Measurements from ENCODE around the gene GLB1L3.

GLB1L3 gene, protein sequence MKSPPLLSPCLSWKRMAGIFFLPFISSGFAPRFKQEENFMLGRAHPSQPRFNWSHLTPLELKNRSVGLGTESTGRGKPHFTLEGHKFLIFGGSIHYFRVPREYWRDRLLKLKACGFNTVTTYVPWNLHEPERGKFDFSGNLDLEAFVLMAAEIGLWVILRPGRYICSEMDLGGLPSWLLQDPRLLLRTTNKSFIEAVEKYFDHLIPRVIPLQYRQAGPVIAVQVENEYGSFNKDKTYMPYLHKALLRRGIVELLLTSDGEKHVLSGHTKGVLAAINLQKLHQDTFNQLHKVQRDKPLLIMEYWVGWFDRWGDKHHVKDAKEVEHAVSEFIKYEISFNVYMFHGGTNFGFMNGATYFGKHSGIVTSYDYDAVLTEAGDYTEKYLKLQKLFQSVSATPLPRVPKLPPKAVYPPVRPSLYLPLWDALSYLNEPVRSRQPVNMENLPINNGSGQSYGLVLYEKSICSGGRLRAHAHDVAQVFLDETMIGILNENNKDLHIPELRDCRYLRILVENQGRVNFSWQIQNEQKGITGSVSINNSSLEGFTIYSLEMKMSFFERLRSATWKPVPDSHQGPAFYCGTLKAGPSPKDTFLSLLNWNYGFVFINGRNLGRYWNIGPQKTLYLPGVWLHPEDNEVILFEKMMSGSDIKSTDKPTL

DNA sequence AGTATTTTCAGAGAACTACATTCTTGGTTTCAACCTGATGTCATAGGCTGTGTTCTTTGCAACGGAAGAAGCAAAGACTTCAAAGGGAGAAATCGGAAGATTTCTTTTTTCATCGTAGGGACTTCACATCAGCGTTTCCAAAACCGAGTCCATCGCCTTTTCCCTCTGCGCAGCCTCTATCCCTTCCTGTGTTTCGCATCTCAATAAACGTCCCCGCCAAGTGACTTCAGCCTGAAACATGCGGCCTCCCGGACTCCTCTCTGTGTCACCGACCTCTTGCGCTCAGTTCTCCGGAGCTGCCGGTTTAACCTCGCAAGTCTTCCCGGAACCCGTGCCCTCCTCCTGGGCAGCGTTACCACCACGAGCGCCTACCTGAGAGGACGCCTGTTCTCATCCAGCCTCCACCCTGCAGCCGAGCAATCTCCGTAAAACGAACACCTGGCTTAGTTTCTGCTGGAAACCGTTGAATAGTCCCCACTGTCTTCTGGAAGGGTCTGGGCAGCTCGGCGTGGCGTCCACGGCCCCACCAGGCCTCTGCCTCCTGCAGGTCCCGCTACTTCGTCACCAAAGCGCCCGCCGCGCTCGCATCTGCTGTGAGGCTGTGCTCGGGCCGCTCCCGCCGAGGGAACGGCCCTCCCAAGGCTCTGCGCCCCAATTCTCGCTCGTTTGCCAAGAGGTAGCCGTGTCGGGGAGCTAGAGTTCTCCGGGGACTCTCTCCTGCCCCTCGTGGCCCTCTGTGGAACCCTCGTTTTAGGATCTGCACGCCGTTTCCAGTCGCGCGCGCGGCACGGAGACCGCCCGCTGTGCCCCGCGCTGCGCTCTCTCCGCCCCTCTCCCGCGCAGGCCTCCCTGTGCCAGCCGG, at the start of gene GLB1L3:
Gene GLB1L3 (plus strand): TSS at position 846 of the 862 bp plus-strand sequence. CDS start 362 bp downstream, outside the sequence.
- peak within 1 kb of the TSS; percentile 37 for H3K27ac ChIP-seq (ENCODE audit: low read depth, low read length)
- H3K36me3 ChIP-seq (ENCODE audit: control insufficient read depth, insufficient read depth, low read length), result peaks cover 10% of the 10 kb centered on the region; the same call in 1 of the 2 replicates
- peak within 1 kb of the TSS; percentile 76 for H3K9ac ChIP-seq (ENCODE audit: low read depth, low read length)
- H3K9me3 ChIP-seq (ENCODE audit: control insufficient read depth, insufficient read depth, low read length), result no peaks in the 10 kb centered on the region
- H3K4me1 ChIP-seq (ENCODE audit: control insufficient read depth, insufficient read depth, low read length), result peaks cover 25% of the 10 kb centered on the region
- peak within 1 kb of the TSS; percentile 96 for H3K4me3 ChIP-seq (ENCODE audit: low read depth, low read length)
- H3K27me3 ChIP-seq (ENCODE audit: control insufficient read depth, insufficient read depth, low read length), result no peaks in the 10 kb centered on the region

DNA sequence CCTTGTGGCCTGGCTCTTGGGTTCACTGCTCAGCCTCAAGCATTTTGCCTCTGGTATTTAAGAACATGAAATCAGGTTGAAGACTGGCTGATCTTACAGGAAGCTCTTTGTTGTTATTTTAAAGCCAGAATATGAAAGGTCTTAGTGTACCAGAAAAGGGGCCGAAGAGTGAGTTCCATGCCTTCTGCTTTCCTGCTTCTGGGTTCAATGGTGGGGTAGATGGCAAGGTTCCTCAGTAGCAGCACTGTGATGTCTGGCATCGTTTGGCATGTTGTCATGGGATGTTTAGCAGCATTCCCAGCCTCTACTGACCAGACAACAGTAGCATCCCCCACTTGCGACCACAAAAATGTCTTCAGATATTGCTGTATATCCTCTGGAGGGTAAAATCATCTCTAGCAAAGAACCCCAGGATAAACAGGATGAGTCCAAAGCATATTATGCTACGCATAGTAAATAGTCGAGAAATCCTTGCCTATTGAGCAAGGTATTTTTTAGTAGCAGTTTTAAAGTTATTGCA, 49.3 kb upstream of the GLB1L3 start:
- Histone ChIP-seq H3K4me1 (ENCODE audit: control insufficient read depth, insufficient read depth, low read length) (peaks cover 11% of the 10 kb centered on the region), H3K9me3 (ENCODE audit: control insufficient read depth, insufficient read depth, low read length) (no peaks in the 10 kb centered on the region), H3K36me3 (ENCODE audit: control insufficient read depth, insufficient read depth, low read length) (no peaks in the 10 kb centered on the region), H3K27ac (ENCODE audit: low read depth, low read length) (no peak overlapping the region), H3K27me3 (ENCODE audit: control insufficient read depth, insufficient read depth, low read length) (no peaks in the 10 kb centered on the region), H3K9ac (ENCODE audit: low read depth, low read length) (no peak overlapping the region), H3K4me3 (ENCODE audit: low read depth, low read length) (no peak overlapping the region)

DNA sequence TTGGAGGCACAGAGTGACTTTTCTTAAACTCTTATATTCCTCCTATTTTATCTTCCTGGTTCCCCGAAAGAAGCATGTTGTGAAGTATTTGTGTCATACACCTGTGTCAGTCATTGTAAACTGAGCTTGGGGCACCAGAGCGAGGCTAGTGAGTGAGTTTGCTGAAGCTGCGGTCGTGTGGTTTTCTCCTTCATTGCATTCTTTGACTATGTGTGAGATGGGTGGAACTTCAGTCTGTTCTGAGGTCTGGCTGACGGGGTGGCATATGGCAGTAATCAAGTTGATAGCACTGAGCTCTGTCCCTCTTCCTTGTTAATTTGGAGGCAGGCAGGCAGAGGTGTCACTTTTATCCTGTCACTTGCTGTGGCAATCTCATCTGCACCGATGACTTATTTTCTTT, 47.6 kb upstream of the GLB1L3 start:
- H3K27ac ChIP-seq (ENCODE audit: low read depth, low read length), result no peak overlapping the region
- peaks cover 7% of the 10 kb centered on the region for H3K4me1 ChIP-seq (ENCODE audit: control insufficient read depth, insufficient read depth, low read length)
- H3K36me3 ChIP-seq (ENCODE audit: control insufficient read depth, insufficient read depth, low read length), result no peaks in the 10 kb centered on the region

DNA sequence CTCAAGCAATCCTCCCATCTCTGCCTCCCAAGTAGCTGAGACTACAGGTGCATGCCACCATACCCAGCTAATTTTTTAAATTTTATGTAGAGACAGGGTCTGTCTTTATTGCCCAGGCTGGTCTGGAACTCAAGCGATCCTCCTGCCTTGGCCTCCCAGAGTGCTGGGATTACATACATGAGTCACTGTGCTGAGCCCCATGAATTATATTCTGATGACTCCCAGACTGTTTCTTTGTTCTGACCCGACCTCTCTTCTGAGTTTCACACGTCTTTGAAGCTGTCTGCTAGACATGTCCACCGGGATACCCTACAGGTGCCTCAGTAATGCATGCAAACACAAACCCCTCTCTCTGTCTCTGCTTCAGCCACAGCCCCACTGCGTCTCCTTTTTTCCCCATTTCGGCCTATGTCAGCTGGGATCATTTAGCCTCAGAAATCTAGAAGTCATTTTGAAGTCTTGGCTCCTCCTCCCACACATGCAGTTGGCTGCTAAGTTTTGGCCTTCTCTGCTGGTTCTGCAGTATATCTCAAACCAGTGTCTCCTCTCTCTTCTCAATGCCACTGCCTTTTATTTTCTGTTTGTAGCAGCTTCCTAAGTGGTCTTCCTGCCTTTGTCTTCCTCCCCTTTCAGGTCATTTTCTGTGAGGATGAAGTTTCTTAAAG, 46.9 kb upstream of the GLB1L3 start:
- no peaks in the 10 kb centered on the region for H3K9me3 ChIP-seq (ENCODE audit: control insufficient read depth, insufficient read depth, low read length)
- no peaks in the 10 kb centered on the region for H3K36me3 ChIP-seq (ENCODE audit: control insufficient read depth, insufficient read depth, low read length)
- H3K9ac ChIP-seq (ENCODE audit: low read depth, low read length), result no peak overlapping the region
- H3K27me3 ChIP-seq (ENCODE audit: control insufficient read depth, insufficient read depth, low read length), result no peaks in the 10 kb centered on the region
- H3K27ac ChIP-seq (ENCODE audit: low read depth, low read length), result no peak overlapping the region
- H3K4me3 ChIP-seq (ENCODE audit: low read depth, low read length), result no peak overlapping the region
- peaks cover 7% of the 10 kb centered on the region for H3K4me1 ChIP-seq (ENCODE audit: control insufficient read depth, insufficient read depth, low read length)

More for the DNA sequence above, 47.6 kb upstream of the GLB1L3 start:
- Histone ChIP-seq H3K4me3 (ENCODE audit: low read depth, low read length) (no peak overlapping the region), H3K9ac (ENCODE audit: low read depth, low read length) (no peak overlapping the region), H3K27me3 (ENCODE audit: control insufficient read depth, insufficient read depth, low read length) (no peaks in the 10 kb centered on the region), H3K9me3 (ENCODE audit: control insufficient read depth, insufficient read depth, low read length) (no peaks in the 10 kb centered on the region)

DNA sequence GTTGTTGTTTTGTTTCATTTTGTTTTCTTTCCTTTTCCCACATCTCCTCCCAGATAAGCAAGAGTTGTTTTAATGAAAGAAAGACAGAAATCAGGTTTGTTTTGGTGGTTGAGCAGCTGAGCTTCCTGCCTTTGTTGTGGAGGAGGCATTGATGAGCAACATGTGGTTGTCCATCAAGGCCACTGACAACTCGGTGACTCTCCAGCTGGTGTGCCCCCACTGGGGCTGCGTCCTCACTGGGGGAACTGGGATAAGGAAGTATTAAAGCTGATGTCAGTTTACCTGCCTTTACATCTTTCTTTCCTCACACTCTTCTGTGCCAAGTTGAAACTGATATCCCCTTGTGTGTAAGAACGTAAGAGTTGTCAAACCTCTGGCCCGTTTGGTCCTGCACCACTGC, 45.8 kb upstream of the GLB1L3 start:
- no peaks in the 10 kb centered on the region for H3K27me3 ChIP-seq (ENCODE audit: control insufficient read depth, insufficient read depth, low read length)
- H3K4me3 ChIP-seq (ENCODE audit: low read depth, low read length), result no peak overlapping the region
- no peak overlapping the region for H3K9ac ChIP-seq (ENCODE audit: low read depth, low read length)
- H3K27ac ChIP-seq (ENCODE audit: low read depth, low read length), result no peak overlapping the region
- peaks cover 7% of the 10 kb centered on the region for H3K4me1 ChIP-seq (ENCODE audit: control insufficient read depth, insufficient read depth, low read length)
- 0 out of 2 replicates have a peak, but pooled peaks cover 4% of the 10 kb centered on the region for H3K36me3 ChIP-seq (ENCODE audit: control insufficient read depth, insufficient read depth, low read length)
- no peaks in the 10 kb centered on the region for H3K9me3 ChIP-seq (ENCODE audit: control insufficient read depth, insufficient read depth, low read length)

DNA sequence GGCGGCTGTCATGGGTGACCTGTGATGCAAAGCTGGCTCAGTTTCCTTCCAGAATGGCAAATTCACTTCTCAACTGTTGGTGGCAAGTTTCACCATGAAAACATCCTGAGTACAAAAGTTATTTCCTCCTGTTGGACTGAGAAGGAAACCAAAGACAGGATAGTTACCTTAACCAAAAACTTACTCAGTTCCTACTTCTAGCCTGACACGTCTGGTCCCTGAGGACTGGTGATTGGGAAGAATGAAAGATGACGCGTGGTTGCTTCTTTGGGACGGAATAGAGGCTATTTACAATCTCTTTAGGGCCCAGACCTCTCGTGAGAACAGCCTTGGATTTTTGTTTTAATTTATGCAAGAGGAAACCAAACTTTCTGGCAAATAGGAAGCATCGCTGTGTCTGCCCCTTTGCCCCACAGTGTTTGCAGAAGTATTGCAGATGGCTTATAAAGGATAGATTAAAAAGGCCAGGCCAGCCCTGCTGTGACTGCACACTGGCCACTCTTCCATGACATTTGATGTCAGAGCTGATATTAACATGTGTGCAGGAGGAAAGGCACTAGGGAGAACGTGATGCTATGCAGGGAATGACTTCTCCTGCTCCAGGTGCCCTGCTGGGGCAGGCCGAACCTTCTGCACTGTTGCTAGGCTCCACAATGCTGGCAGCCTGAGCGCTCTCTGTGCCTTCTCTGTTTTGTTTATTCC, 44.1 kb upstream of the GLB1L3 start:
- Histone ChIP-seq H3K27ac (ENCODE audit: low read depth, low read length) (no peak overlapping the region), H3K4me1 (ENCODE audit: control insufficient read depth, insufficient read depth, low read length) (no peaks in the 10 kb centered on the region), H3K9me3 (ENCODE audit: control insufficient read depth, insufficient read depth, low read length) (no peaks in the 10 kb centered on the region), H3K27me3 (ENCODE audit: control insufficient read depth, insufficient read depth, low read length) (no peaks in the 10 kb centered on the region), H3K9ac (ENCODE audit: low read depth, low read length) (no peak overlapping the region), H3K4me3 (ENCODE audit: low read depth, low read length) (no peak overlapping the region), H3K36me3 (ENCODE audit: control insufficient read depth, insufficient read depth, low read length) (0 out of 2 replicates have a peak, but pooled peaks cover 10% of the 10 kb centered on the region)

DNA sequence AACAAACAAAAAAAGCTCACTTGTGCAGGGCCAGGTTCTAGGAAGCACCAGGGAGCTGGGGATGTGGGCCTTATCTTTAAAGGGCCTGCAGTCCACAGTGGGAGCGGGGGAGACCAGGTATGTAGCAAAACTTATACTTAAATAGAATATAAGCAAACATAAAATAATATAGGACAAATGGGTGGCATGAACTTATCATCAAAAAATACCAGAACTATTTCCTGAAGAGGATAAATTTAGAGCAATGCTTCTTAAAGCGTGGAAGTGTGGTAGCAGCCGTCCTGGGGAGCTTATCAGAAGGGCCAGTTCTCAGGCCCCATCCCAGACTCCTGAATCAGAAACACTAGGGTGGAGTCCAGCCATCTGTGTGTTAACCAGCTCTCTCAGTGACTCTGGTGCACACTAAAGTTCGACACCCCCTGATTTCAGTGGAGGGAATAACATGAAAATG, 42.4 kb upstream of the GLB1L3 start:
- Histone ChIP-seq H3K4me1 (ENCODE audit: control insufficient read depth, insufficient read depth, low read length) (no peaks in the 10 kb centered on the region), H3K9ac (ENCODE audit: low read depth, low read length) (no peak overlapping the region), H3K9me3 (ENCODE audit: control insufficient read depth, insufficient read depth, low read length) (no peaks in the 10 kb centered on the region), H3K27ac (ENCODE audit: low read depth, low read length) (no peak overlapping the region), H3K4me3 (ENCODE audit: low read depth, low read length) (no peak overlapping the region), H3K27me3 (ENCODE audit: control insufficient read depth, insufficient read depth, low read length) (no peaks in the 10 kb centered on the region), H3K36me3 (ENCODE audit: control insufficient read depth, insufficient read depth, low read length) (0 out of 2 replicates have a peak, but pooled peaks cover 10% of the 10 kb centered on the region)

DNA sequence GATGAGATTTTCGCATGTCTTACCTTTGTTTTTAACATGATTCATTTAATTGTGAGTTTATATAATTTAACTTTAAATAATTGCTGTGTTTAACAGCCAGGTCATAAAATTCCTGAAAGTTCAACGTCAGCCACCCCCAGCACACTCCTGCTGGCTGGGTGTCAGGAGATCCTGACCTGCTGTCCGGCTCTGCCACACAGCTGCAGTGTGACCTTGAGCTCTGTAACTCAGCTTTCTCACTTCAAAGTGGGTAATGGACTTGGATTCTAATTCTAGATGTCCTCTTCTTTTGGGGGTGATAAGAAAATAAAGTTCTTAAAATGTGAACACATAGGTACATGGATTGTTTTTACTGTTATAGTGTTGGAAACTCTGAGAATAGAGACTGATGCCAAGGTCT, 40.8 kb upstream of the GLB1L3 start:
- no peaks in the 10 kb centered on the region for H3K4me1 ChIP-seq (ENCODE audit: control insufficient read depth, insufficient read depth, low read length)
- no peak overlapping the region for H3K9ac ChIP-seq (ENCODE audit: low read depth, low read length)
- H3K27me3 ChIP-seq (ENCODE audit: control insufficient read depth, insufficient read depth, low read length), result no peaks in the 10 kb centered on the region
- H3K9me3 ChIP-seq (ENCODE audit: control insufficient read depth, insufficient read depth, low read length), result no peaks in the 10 kb centered on the region
- H3K36me3 ChIP-seq (ENCODE audit: control insufficient read depth, insufficient read depth, low read length), result peaks cover 17% of the 10 kb centered on the region; the same call in 1 of the 2 replicates
- no peak overlapping the region for H3K27ac ChIP-seq (ENCODE audit: low read depth, low read length)
- no peak overlapping the region for H3K4me3 ChIP-seq (ENCODE audit: low read depth, low read length)

DNA sequence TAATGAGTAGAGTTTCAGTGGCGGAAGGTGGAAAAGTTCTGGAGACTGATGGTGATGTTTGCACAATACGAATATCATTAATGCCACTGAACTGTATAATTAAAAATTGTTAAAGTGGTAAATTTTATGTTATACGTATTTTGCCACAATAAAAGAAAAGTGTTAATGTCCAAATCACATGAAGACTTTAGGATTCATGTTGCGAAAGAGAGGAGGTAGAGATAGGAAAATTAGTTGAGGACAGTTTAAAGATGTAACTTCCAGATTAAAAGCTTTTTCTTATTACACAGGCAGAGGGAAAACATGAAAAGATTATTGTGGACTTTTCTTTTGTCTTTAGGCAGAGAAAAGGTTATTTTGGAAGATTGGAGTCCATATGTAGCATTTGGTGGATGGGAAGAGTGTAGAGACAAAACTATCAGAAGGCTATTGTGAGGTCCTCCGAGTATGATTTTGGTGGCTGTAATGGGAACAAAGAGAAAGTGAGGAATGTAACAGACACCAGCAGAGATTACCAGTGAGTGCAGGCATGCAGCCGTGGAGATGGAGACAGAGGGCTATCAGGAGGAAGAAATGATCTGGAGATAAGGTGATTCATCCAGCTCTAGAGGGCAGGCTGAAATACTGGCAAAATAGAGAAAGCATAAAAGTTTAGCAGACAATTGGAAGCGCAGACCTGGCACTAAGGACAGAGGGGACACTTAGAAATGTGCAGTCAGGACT, 39.2 kb upstream of the GLB1L3 start:
- no peaks in the 10 kb centered on the region for H3K9me3 ChIP-seq (ENCODE audit: control insufficient read depth, insufficient read depth, low read length)
- H3K36me3 ChIP-seq (ENCODE audit: control insufficient read depth, insufficient read depth, low read length), result peaks cover 19% of the 10 kb centered on the region; the same call in 1 of the 2 replicates
- H3K4me1 ChIP-seq (ENCODE audit: control insufficient read depth, insufficient read depth, low read length), result no peaks in the 10 kb centered on the region
- no peak overlapping the region for H3K4me3 ChIP-seq (ENCODE audit: low read depth, low read length)
- H3K27me3 ChIP-seq (ENCODE audit: control insufficient read depth, insufficient read depth, low read length), result no peaks in the 10 kb centered on the region
- no peak overlapping the region for H3K27ac ChIP-seq (ENCODE audit: low read depth, low read length)
- H3K9ac ChIP-seq (ENCODE audit: low read depth, low read length), result no peak overlapping the region

Measured in HUES48 (cell line).